Trophoblast cell (in vitro differentiated cells and primary cell): ENCODE results near the gene SLC29A2.

Experiments
- DNase-seq, 2 donors: peaks; one replicate each; pipeline ENCODE4 v3.0.0-alpha.2; 2016
- H2AFZ ChIP-seq: 2 replicates; pipeline ENCODE4 v1.6.1; 2013; ENCODE audit warnings: low read length, moderate library complexity, mild to moderate bottlenecking; ENCODE audit not compliant: insufficient read depth, poor library complexity
- H2AK5ac ChIP-seq: 2 replicates; pipeline ENCODE4 v1.6.1; 2013; ENCODE audit warnings: mild to moderate bottlenecking, low read length
- H2BK120ac ChIP-seq: 2 replicates; pipeline ENCODE4 v1.6.1; 2013; ENCODE audit warnings: low read length, mild to moderate bottlenecking, moderate library complexity; ENCODE audit not compliant: insufficient read depth, poor library complexity
- H2BK12ac ChIP-seq: 2 replicates; pipeline ENCODE4 v1.6.1; 2013; ENCODE audit warnings: mild to moderate bottlenecking, low read length, moderate library complexity
- H2BK5ac ChIP-seq: 2 replicates; pipeline ENCODE4 v1.6.1; 2013; ENCODE audit warnings: low read length, low read depth, moderate library complexity, mild to moderate bottlenecking; ENCODE audit not compliant: poor library complexity
- H3K14ac ChIP-seq: 2 replicates; pipeline ENCODE4 v1.6.1; 2013; ENCODE audit warnings: mild to moderate bottlenecking, low read length
- H3K18ac ChIP-seq: 2 replicates; pipeline ENCODE4 v1.6.1; 2013; ENCODE audit warnings: mild to moderate bottlenecking, low read length
- H3K23ac ChIP-seq: 2 replicates; pipeline ENCODE4 v1.6.1; 2013; ENCODE audit warnings: low read length
- H3K27ac ChIP-seq: 2 replicates; pipeline ENCODE4 v1.5.1; 2013; ENCODE audit warnings: low read depth, mild to moderate bottlenecking, inconsistent platforms, low read length, moderate library complexity
- H3K27me3 ChIP-seq: 2 replicates; pipeline ENCODE4 v1.6.1; 2013; ENCODE audit warnings: inconsistent platforms, mild to moderate bottlenecking, low read length, moderate library complexity; ENCODE audit not compliant: insufficient read depth
- H3K36me3 ChIP-seq, 2 experiments: 1 replicate in 1 of 2; 2 replicates in 1 of 2; pipeline ENCODE4 v1.6.1; 2013; ENCODE audit warnings: low read length in 2 of 2, mild to moderate bottlenecking in 2 of 2, moderate library complexity in 1 of 2; ENCODE audit not compliant: insufficient read depth in 2 of 2, control insufficient read depth in 1 of 2
- H3K4ac ChIP-seq: 2 replicates; pipeline ENCODE4 v1.6.1; 2013; ENCODE audit warnings: low read depth, mild to moderate bottlenecking, low read length, moderate library complexity
- H3K4me1 ChIP-seq, 2 experiments: 1 replicate in 1 of 2; 2 replicates in 1 of 2; pipeline ENCODE4 v1.6.1; 2013; ENCODE audit warnings: low read length in 2 of 2, mild to moderate bottlenecking in 2 of 2, moderate library complexity in 1 of 2; ENCODE audit not compliant: insufficient read depth in 2 of 2, control insufficient read depth in 1 of 2
- H3K4me2 ChIP-seq: 2 replicates; pipeline ENCODE4 v1.6.1; 2013; ENCODE audit warnings: inconsistent platforms, mild to moderate bottlenecking, low read length, moderate library complexity
- H3K4me3 ChIP-seq: 2 replicates; pipeline ENCODE4 v1.5.1; 2013; ENCODE audit warnings: mild to moderate bottlenecking, low read depth, low read length, inconsistent platforms
- H3K79me1 ChIP-seq: one replicate; pipeline ENCODE4 v1.6.1; 2013; ENCODE audit warnings: low read length
- H3K79me2 ChIP-seq: 2 replicates; pipeline ENCODE4 v1.6.1; 2013; ENCODE audit warnings: low read length, mild to moderate bottlenecking; ENCODE audit not compliant: control insufficient read depth, insufficient read depth, poor library complexity
- H3K9ac ChIP-seq: 2 replicates; pipeline ENCODE4 v1.6.1; 2013; ENCODE audit warnings: mild to moderate bottlenecking, low read length
- H3K9me3 ChIP-seq: 2 replicates; pipeline ENCODE4 v1.6.1; 2013; ENCODE audit warnings: low read depth, mild to moderate bottlenecking, control low read depth, inconsistent platforms, low read length; ENCODE audit not compliant: insufficient read depth
- H4K12ac ChIP-seq: 2 replicates; pipeline ENCODE4 v1.6.1; 2013; ENCODE audit warnings: low read depth, mild to moderate bottlenecking, low read length, moderate library complexity
- H4K8ac ChIP-seq: 2 replicates; pipeline ENCODE4 v1.6.1; 2013; ENCODE audit warnings: low read depth, mild to moderate bottlenecking, low read length, moderate library complexity
- H4K91ac ChIP-seq: one replicate; pipeline ENCODE4 v1.6.1; 2013; ENCODE audit warnings: low read depth, mild to moderate bottlenecking, low read length, moderate library complexity
- WGBS: extraction: QIAGEN DNeasy Blood & Tissue Kit; methylation state at CpG from one replicate; pipeline ENCODE4 v1.1.7; 2013; ENCODE audit warnings: missing lambda C conversion rate; ENCODE audit not compliant: insufficient read length, insufficient coverage; ENCODE audit errors: extremely low coverage; 5-methylcytosine and 5-hydroxymethylcytosine counted together

Gene SLC29A2

DNA sequence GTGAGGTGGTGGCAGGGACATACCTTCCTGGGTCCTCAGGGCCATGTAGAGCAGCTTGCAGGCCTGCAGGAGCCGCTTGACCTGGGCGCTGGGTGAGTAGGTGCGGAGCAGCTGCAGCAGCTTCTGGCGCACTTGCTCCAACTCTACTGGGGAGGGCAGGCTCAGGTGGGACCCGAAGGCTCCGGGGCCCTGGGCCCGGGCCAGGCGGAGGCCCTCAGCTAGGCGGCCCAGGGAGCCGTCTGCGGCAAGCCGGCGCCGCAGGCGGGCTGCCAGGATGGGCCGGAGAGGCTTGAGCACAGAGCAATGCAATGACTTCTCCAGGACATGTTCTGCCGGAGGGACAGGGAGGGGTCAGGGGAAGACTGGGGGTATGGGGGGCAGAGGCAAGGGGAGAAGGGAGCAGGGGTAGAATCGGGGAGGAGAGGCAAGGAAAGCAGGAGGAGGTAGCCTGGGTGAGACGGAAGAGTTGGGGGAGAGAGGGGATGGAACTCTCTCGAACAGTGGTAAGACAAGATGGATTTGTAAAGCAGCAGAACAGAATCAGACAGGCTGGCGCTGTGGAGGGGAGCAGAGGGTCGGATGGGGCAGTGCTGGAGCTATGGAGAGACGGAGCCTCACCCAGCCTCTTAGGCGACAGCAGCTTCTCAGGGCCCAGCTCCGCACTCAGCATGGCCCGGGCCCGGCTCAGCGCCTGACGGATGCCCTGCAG is 37.5 kb downstream of the SLC29A2 start:
- Histone ChIP-seq H4K12ac (no peak overlapping the region), H2AFZ (no peak overlapping the region), H3K4me3 (no peak overlapping the region), H2BK120ac (no peak overlapping the region), H2AK5ac (no peak overlapping the region), H3K4ac (no peak overlapping the region), H3K4me2 (no peak overlapping the region), H2BK5ac (no peak overlapping the region), H3K9me3 (no peaks in the 10 kb centered on the region), H3K79me1 (peaks cover 7% of the 10 kb centered on the region), H3K23ac (no peak overlapping the region), H4K8ac (no peak overlapping the region), H3K4me1 (peaks cover 13 to 15% of the 10 kb centered on the region in 2 experiments), H3K36me3 (peaks cover 18 to 31% of the 10 kb centered on the region in 2 experiments), H3K27ac (no peak overlapping the region), H3K27me3 (no peaks in the 10 kb centered on the region), H3K9ac (no peak overlapping the region), H3K14ac (no peak overlapping the region), H3K79me2 (peaks cover 4% of the 10 kb centered on the region), H2BK12ac (no peak overlapping the region), H3K18ac (no peak overlapping the region), H4K91ac (no peak overlapping the region)
- no CpG with 5 or more reads among the region's 29 CpGs for WGBS
- no peak for DNase-seq

DNA sequence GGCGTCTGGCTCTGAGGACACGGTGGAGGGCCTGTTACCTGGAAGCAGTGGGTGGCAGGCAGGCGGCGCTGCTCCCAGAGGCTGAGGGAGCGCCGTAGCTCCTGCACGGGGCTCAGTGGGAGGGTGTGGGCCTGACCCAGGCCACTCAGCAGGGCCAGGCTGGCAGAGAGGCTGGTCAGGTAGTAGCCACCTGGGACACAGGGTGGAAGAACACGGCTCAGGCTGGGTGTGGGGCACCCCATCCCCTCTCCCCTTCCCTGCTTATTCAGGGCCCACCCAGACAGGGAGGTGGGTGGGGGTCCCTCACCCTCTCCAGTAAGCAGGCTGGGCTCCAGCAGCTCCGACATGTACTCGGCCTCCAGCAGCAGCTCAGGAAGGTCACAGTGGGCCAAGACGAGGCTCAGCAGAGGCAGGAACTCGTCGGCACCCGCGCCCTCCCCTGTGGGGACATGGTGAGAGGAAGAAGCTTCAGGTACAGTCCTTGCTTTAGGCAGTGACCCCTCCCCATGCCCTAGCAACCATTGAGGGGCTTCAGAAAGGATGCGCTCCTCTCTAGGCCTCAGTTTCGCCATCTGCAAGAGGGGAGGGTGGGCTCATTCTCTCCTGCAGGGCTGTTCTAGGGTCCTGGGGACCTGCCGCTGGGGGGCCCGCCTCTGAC is 38.2 kb downstream of the SLC29A2 start:
- Histone ChIP-seq H3K4me2 (no peak overlapping the region), H3K4ac (no peak overlapping the region), H3K4me1 (peaks cover 17 to 18% of the 10 kb centered on the region in 2 experiments), H3K27me3 (no peaks in the 10 kb centered on the region), H4K91ac (no peak overlapping the region), H4K8ac (no peak overlapping the region), H2BK120ac (no peak overlapping the region), H4K12ac (no peak overlapping the region), H3K9ac (no peak overlapping the region), H3K23ac (no peak overlapping the region), H2AK5ac (no peak overlapping the region), H3K14ac (no peak overlapping the region), H3K79me1 (peaks cover 7% of the 10 kb centered on the region), H3K18ac (no peak overlapping the region), H3K27ac (no peak overlapping the region), H2BK12ac (no peak overlapping the region), H3K4me3 (no peak overlapping the region), H3K9me3 (no peaks in the 10 kb centered on the region), H3K79me2 (peaks cover 4% of the 10 kb centered on the region), H3K36me3 (peaks cover 11 to 24% of the 10 kb centered on the region in 2 experiments), H2BK5ac (no peak overlapping the region), H2AFZ (no peak overlapping the region)
- no peak for DNase-seq
- no CpG with 5 or more reads among the region's 19 CpGs for WGBS

- Histone ChIP-seq H3K23ac (no peak overlapping the region), H4K8ac (no peak overlapping the region), H2BK12ac (no peak overlapping the region), H3K79me1 (peaks cover 7% of the 10 kb centered on the region), H3K9ac (no peak overlapping the region), H3K4me3 (no peak overlapping the region), H3K4me2 (no peak overlapping the region), H3K27ac (no peak overlapping the region), H3K79me2 (peaks cover 4% of the 10 kb centered on the region), H3K36me3 (peaks cover 8 to 18% of the 10 kb centered on the region in 2 experiments), H2AFZ (no peak overlapping the region), H3K9me3 (peaks cover 2% of the 10 kb centered on the region), H3K27me3 (no peaks in the 10 kb centered on the region), H3K14ac (no peak overlapping the region), H3K4ac (no peak overlapping the region), H2BK5ac (no peak overlapping the region), H2BK120ac (no peak overlapping the region), H4K12ac (no peak overlapping the region), H3K4me1 (peaks cover 23 to 24% of the 10 kb centered on the region in 2 experiments), H2AK5ac (no peak overlapping the region), H3K18ac (no peak overlapping the region), H4K91ac (no peak overlapping the region)
- DNase-seq, result no peak
- WGBS, result no CpG with 5 or more reads among the region's 18 CpGs
Observed at GRCh38 chr11:66332371-66333219, 39.0 kb downstream of the SLC29A2 start.

DNA sequence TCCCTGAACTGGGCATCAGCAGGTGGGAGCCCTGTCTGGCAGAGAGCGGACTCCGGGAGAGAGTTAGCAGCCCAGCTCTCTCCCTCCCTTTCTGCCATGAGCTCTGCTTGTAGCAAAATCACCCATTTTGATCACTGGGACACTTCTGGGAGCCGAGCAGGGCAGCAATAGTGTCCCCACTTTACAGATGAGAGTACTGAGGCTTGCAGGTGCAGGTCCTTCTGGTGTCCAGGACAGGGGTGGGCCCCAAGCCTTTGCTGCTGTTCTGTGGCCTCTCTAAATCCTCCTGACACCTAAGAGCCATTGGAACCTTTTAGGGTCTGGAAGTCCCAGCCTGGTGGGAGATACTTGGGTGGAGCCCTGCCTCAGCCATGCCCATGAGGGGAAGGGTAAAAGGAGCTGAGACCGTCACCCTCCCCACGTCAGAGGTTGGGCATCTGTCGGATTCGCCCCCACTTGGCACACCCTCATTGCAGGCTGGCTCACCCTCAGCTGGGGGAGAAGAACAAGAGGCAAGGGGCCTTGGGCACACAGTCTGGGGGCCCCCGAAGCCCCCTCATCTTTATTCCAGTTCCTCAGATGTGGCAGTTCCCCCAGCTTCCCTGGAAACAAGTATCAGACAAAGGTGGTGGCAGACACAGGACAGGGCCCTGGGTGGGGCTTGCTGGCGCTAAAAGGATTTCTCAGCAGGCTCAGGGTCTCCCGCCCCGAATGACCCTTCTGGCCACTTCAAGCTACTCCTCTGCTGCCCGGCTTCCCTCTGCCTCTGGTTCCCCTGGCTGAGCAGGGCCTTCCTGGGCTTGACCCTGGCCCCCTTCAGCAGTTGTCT is 39.8 kb downstream of the SLC29A2 start:
- Histone ChIP-seq H3K36me3 (peaks cover 2 to 13% of the 10 kb centered on the region in 2 experiments), H4K91ac (no peak overlapping the region), H3K4me3 (no peak overlapping the region), H2BK120ac (no peak overlapping the region), H3K27me3 (no peaks in the 10 kb centered on the region), H3K23ac (no peak overlapping the region), H3K9ac (no peak overlapping the region), H3K4me1 (peaks cover 29 to 31% of the 10 kb centered on the region in 2 experiments), H4K8ac (no peak overlapping the region), H3K9me3 (peaks cover 2% of the 10 kb centered on the region), H2AK5ac (no peak overlapping the region), H3K4me2 (no peak overlapping the region), H4K12ac (no peak overlapping the region), H3K4ac (no peak overlapping the region), H2BK12ac (no peak overlapping the region), H3K79me2 (peaks cover 4% of the 10 kb centered on the region), H2BK5ac (no peak overlapping the region), H3K18ac (no peak overlapping the region), H3K79me1 (peaks cover 14% of the 10 kb centered on the region), H3K27ac (no peak overlapping the region), H3K14ac (no peak overlapping the region), H2AFZ (no peak overlapping the region)
- WGBS, result no CpG with 5 or more reads among the region's 12 CpGs
- DNase-seq, result no peak
